ENCODE results near the gene BHLHE23. TPM values are rescaled to one million over a fixed set of nuclear protein-coding genes. Genes with fewer than 3 reads are reported as not detected.

BHLHE23 gene
- total and polyA plus RNA-seq, 4 donors = not detected

GRCh38 chr20:63054103-63054474 is 47.3 kb upstream of the BHLHE23 start:
- Histone ChIP-seq H3K4me1 (ENCODE audit: control insufficient read depth in 5 of 5, insufficient read depth in 5 of 5, low read length in 5 of 5) (no peaks in the 10 kb centered on the region), H3K9me3 (ENCODE audit: control insufficient read depth in 4 of 4, insufficient read depth in 3 of 4, low read length in 3 of 4) (no peaks in the 10 kb centered on the region), H3K27ac (ENCODE audit: low read depth in 1 of 2, low read length in 1 of 2) (no peak overlapping the region), H3K9ac (ENCODE audit: insufficient read depth in 1 of 2, low read length in 2 of 2) (no peak overlapping the region), H3K27me3 (ENCODE audit: control insufficient read depth in 3 of 3, insufficient read depth in 3 of 3, low read length in 2 of 3) (peaks cover 0 to 20% (median 2%) of the 10 kb centered on the region in 3 donors), H3K4me3 (no peak overlapping the region), H3K36me3 (ENCODE audit: control insufficient read depth in 4 of 4, insufficient read depth in 4 of 4, low read length in 4 of 4) (no peaks in the 10 kb centered on the region)
- WGBS, 2 donors = 81 to 92% methylated on average over 12 of the region's 12 CpGs
- TF ChIP-seq CTCF (IDR thresholded peaks at IDR 0.05; ENCODE audit: control extremely low read depth, extremely low read depth) = no peak
- DNase-seq (no peak), ATAC-seq (ENCODE audit: insufficient read depth, low FRiP score) (no peak)

DNA sequence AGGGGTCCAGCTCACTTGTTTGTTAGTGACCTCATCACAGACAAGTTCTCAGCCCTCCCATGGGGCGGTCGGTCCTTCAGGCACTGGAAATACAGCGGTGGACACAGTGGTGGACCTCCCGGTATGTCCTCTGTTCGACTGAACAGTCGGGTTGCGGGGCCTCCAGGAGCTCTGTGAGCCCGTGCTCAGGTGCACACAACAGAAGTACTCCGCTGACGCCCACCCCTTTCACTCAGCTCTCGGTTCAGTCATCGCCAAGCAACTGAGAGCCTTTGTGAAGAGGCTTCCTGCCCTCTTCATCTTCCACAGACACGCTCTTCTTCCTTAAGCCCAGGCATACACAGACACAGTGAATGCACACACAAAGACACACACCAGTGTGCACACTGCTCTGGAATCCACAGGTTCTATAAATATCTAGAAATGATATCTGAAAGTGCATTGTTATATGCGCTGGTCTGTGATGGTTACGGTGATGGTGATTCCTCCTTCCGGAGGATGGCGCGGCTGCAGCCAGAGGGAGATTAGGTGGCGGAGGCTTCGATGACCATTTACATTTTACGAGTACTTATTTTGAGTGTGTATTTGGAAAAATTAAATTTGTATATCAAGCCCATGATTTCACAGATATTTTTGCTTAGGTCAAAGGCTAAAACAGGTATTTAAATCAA is 46.8 kb upstream of the BHLHE23 start:
- no peaks in the 10 kb centered on the region for H3K9me3 ChIP-seq (ENCODE audit: control insufficient read depth in 4 of 4, insufficient read depth in 3 of 4, low read length in 3 of 4)
- DNase-seq = no peak
- ATAC-seq (ENCODE audit: insufficient read depth, low FRiP score) = no peak
- no peak overlapping the region for H3K4me3 ChIP-seq
- peaks cover 0 to 19% (median 2%) of the 10 kb centered on the region in 3 donors for H3K27me3 ChIP-seq (ENCODE audit: control insufficient read depth in 3 of 3, insufficient read depth in 3 of 3, low read length in 2 of 3)
- H3K36me3 ChIP-seq (ENCODE audit: control insufficient read depth in 4 of 4, insufficient read depth in 4 of 4, low read length in 4 of 4) = no peaks in the 10 kb centered on the region
- H3K4me1 ChIP-seq (ENCODE audit: control insufficient read depth in 5 of 5, insufficient read depth in 5 of 5, low read length in 5 of 5) = no peaks in the 10 kb centered on the region
- no peak overlapping the region for H3K9ac ChIP-seq (ENCODE audit: insufficient read depth in 1 of 2, low read length in 2 of 2)
- TF ChIP-seq CTCF (IDR thresholded peaks at IDR 0.05; ENCODE audit: control extremely low read depth, extremely low read depth) = no peak
- no peak overlapping the region for H3K27ac ChIP-seq (ENCODE audit: low read depth in 1 of 2, low read length in 1 of 2)
- WGBS, 2 donors = 62 to 76% methylated on average over 21 of the region's 21 CpGs

DNA sequence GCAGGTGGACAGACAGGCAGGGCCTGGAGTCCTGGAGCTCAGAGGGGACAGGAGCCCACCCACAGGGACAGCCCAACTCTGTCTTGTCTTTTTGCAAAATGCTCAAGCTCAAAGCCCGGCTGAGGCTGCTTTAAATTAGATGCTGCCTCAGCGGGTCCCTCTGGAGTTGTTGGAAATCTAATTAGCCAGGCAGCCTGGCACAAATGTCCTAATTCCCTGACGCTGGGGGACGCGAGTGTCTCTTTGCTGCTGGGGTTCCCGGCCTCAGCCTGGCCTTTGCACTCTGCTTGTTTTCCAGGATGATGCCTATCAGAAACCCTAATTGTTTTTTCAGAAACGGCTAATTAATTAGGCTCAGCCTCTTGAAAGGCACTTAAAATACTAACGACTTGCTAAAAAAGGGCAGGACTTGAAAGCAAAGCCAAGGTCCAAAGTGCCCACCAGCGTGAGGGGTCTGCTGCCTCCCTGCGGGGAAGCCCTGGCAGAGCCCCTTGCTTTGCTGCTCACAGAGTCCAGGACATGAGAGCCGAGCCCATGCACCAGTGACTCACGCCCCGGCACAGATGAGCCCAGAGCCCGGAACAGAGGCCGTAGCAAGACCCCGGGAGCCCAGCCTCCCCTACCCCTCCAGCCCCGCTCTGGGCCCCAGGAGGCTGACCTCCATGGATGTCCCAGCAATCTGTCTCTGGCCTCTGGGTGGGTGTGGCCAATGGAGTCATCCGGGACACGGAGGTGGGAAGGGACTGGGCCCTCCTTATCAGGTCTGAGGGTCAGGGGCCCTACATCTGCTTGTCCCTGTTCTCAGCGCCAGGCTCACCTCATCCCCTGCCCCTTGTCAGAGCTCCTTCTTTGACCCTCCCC is 46.0 kb upstream of the BHLHE23 start:
- Histone ChIP-seq H3K9ac (ENCODE audit: insufficient read depth in 1 of 2, low read length in 2 of 2) (no peak overlapping the region), H3K27me3 (ENCODE audit: control insufficient read depth in 3 of 3, insufficient read depth in 3 of 3, low read length in 2 of 3) (peaks cover 0 to 15% (median 2%) of the 10 kb centered on the region in 3 donors), H3K9me3 (ENCODE audit: control insufficient read depth in 4 of 4, insufficient read depth in 3 of 4, low read length in 3 of 4) (no peaks in the 10 kb centered on the region), H3K4me1 (ENCODE audit: control insufficient read depth in 5 of 5, insufficient read depth in 5 of 5, low read length in 5 of 5) (no peaks in the 10 kb centered on the region), H3K27ac (ENCODE audit: low read depth in 1 of 2, low read length in 1 of 2) (no peak overlapping the region), H3K4me3 (no peak overlapping the region), H3K36me3 (ENCODE audit: control insufficient read depth in 4 of 4, insufficient read depth in 4 of 4, low read length in 4 of 4) (no peaks in the 10 kb centered on the region)
- no peak for TF ChIP-seq CTCF (IDR thresholded peaks at IDR 0.05; ENCODE audit: control extremely low read depth, extremely low read depth)
- DNase-seq = no peak
- ATAC-seq (ENCODE audit: insufficient read depth, low FRiP score) = no peak
- 31 to 47% methylated on average over 20 of the region's 20 CpGs for WGBS, 2 donors
